Fibroblast of skin of right biceps (primary cell): ENCODE results near the gene EME2.

ENCODE experiments used
- DNase-seq: peaks from one replicate; pipeline ENCODE4 v3.0.0-alpha.2; 2013

EME2 gene

GRCh38 chr16:1779741-1780676 is 7.4 kb downstream of the EME2 start:
- DNase-seq = no peak

- DNase-seq = no peak
Measured at GRCh38 chr16:1780677-1781072, 8.1 kb downstream of the EME2 start.

- no peak for DNase-seq
Measured at GRCh38 chr16:1781254-1781653, 8.6 kb downstream of the EME2 start.

GRCh38 chr16:1781758-1782407 is 9.3 kb downstream of the EME2 start:
- DNase-seq = no peak

- DNase-seq = peak; percentile 100
Measured at GRCh38 chr16:1782408-1783264, 10.0 kb downstream of the EME2 start, which contains the start of the genes NUBP2 and SPSB3. Gene NUBP2 (plus strand): TSS chr16:1782960. CDS start chr16:1783021, 61 bp downstream. Gene SPSB3 (minus strand): TSS chr16:1782571. CDS start chr16:1781483, 1,088 bp downstream.

GRCh38 chr16:1784977-1785845 is 12.6 kb downstream of the EME2 start:
- DNase-seq = no peak

GRCh38 chr16:1785846-1786170 is 13.2 kb downstream of the EME2 start:
- no peak for DNase-seq

- no peak for DNase-seq
Measured at GRCh38 chr16:1786242-1787055, 13.8 kb downstream of the EME2 start.

- no peak for DNase-seq
Measured at GRCh38 chr16:1787056-1787321, 14.4 kb downstream of the EME2 start.

GRCh38 chr16:1787322-1788094 is 14.9 kb downstream of the EME2 start:
- no peak for DNase-seq

GRCh38 chr16:1788095-1788707 is 15.6 kb downstream of the EME2 start:
- DNase-seq = no peak

- no peak for DNase-seq
Measured at GRCh38 chr16:1788708-1789100, 16.1 kb downstream of the EME2 start.

- no peak for DNase-seq
Measured at GRCh38 chr16:1789643-1790045, 17.0 kb downstream of the EME2 start.

GRCh38 chr16:1790261-1790610 is 17.6 kb downstream of the EME2 start:
- no peak for DNase-seq

GRCh38 chr16:1790611-1791255 is 18.1 kb downstream of the EME2 start:
- no peak for DNase-seq

GRCh38 chr16:1791256-1791942 is 18.8 kb downstream of the EME2 start:
- no peak for DNase-seq

GRCh38 chr16:1791943-1792812 is 19.6 kb downstream of the EME2 start:
- DNase-seq = no peak
